Esophagus muscularis mucosa (tissue), 4 donors: Measurements from ENCODE around the gene PPARD. TPM values are rescaled to one million over a fixed set of nuclear protein-coding genes. Genes with fewer than 3 reads are reported as not detected.

Experiments
- DNase-seq: peaks from one replicate; pipeline ENCODE4 v3.0.0-alpha.2; 2017; ENCODE audit errors: extremely low spot score
- H3K27ac ChIP-seq, 4 donors: fragments of 200-600 bp; sonication (generic); replicated peaks in 1 of 4; 1 replicate in 3 of 4; 2 replicates in 1 of 4; pipeline ENCODE4 v1.5.1; 2016 to 2019; ENCODE audit warnings: mild to moderate bottlenecking in 1 of 4
- H3K27me3 ChIP-seq, 4 donors: fragments of 200-600 bp; sonication (generic); one replicate each; pipeline versions ENCODE4 v1.5.1 to v1.6.0; 2016 to 2019
- H3K36me3 ChIP-seq, 4 donors: fragments of 200-600 bp; sonication (generic); one replicate each; pipeline ENCODE4 v1.5.1; 2016 to 2019
- H3K4me1 ChIP-seq, 4 donors: fragments of 200-600 bp; sonication (generic); one replicate each; pipeline ENCODE4 v1.5.1; 2016 to 2019
- H3K4me3 ChIP-seq, 4 donors: fragments of 200-600 bp; sonication (generic); 1 replicate in 2 of 4; 2 replicates in 2 of 4; pipeline ENCODE4 v1.5.1; 2016 to 2019; ENCODE audit warnings: mild to moderate bottlenecking in 4 of 4, moderate library complexity in 1 of 4
- H3K9me3 ChIP-seq, 4 donors: fragments of 200-600 bp; sonication (generic); 1 replicate in 3 of 4; 2 replicates in 1 of 4; pipeline ENCODE4 v1.5.1; 2016 to 2019
- CTCF ChIP-seq, 3 experiments: fragments of 200-600 bp in 2 of 3; fragments of 450-650 bp in 1 of 3; sonication (generic) in 2 of 3; IDR thresholded peaks; one replicate each; pipeline ENCODE4 v1.5.1; 2017 to 2019; ENCODE audit warnings: antibody characterized with exemption in 3 of 3, mild to moderate bottlenecking in 2 of 3, moderate library complexity in 1 of 3
- EP300 ChIP-seq: sonication (generic); formaldehyde crosslinking; IDR thresholded peaks from one replicate; pipeline ENCODE4 v1.6.1; 2017; ENCODE audit warnings: antibody characterized with exemption
- POLR2A ChIP-seq: fragments of 450-650 bp; IDR thresholded peaks from one replicate; pipeline ENCODE4 v1.6.1; 2017; ENCODE audit warnings: antibody characterized with exemption, moderate library complexity, mild to moderate bottlenecking, low read depth
- POLR2AphosphoS5 ChIP-seq, 2 donors: sonication (generic); formaldehyde crosslinking; IDR thresholded peaks; one replicate each; pipeline ENCODE4 v1.6.1; 2017; ENCODE audit warnings: antibody characterized with exemption in 2 of 2
- WGBS: methylation state at CpG from one replicate; pipeline ENCODE4 v1.1.5; 2018; 5-methylcytosine and 5-hydroxymethylcytosine counted together
- intact Hi-C: fragments of 100-400 bp; cut with DNase I; formaldehyde crosslinking; loops from one replicate; pipeline ENCODE4 v1.15.1; 2023
- total RNA-seq, 4 donors: library from RNA; depleted of rRNA; stranded (reverse); fragments of >200 nt; gene quantifications; one replicate each; pipeline versions ENCODE4 v1.1.0 to v1.2.1, GENCODE V29; 2016

The PPARD gene
- total RNA-seq, 4 donors from 2014 or later: 10.8 to 22.4 (median 16.0) TPM

GRCh38 chr6:35341557-35341956 is 801 bp upstream of the PPARD start:
- H3K9me3 ChIP-seq: no peaks in the 10 kb centered on the region
- peaks cover 13 to 37% (median 30%) of the 10 kb centered on the region in 4 donors for H3K4me1 ChIP-seq
- WGBS: 90% methylated on average over 13 of the region's 13 CpGs
- intact Hi-C loops: loop anchor here (5.0 kb wide), 1 partner anchor 126 kb away; the partner anchor contains the start of gene RPL10A
- no peak overlapping the region for H3K4me3 ChIP-seq
- H3K36me3 ChIP-seq: peaks cover 0 to 7% (median 6%) of the 10 kb centered on the region in 4 donors
- TF ChIP-seq POLR2A: no peak
- TF ChIP-seq CTCF (IDR thresholded peaks at IDR 0.05): no peak
- TF ChIP-seq POLR2AphosphoS5 (IDR thresholded peaks at IDR 0.05): no peak
- TF ChIP-seq EP300: no peak
- no peak overlapping the region for H3K27ac ChIP-seq
- no peak for DNase-seq
- H3K27me3 ChIP-seq: peaks cover 0 to 4% (median 0%) of the 10 kb centered on the region in 4 donors

- Histone ChIP-seq H3K27ac (peak overlapping the region; percentile 90 to 92 (median 90)), H3K27me3 (peaks cover 0 to 4% (median 0%) of the 10 kb centered on the region in 4 donors), H3K4me3 (peak overlapping the region; percentile 79 to 93 (median 83)), H3K4me1 (peaks cover 13 to 37% (median 31%) of the 10 kb centered on the region in 4 donors), H3K9me3 (no peaks in the 10 kb centered on the region), H3K36me3 (peaks cover 4 to 24% (median 18%) of the 10 kb centered on the region in 4 donors)
- intact Hi-C loops: loop anchor here (2.0 to 5.0 kb wide), 2 partner anchors 72 to 124 kb away; partner anchors contain the start of gene RPL10A
- DNase-seq: no peak
- 21% methylated on average over 13 of the region's 13 CpGs for WGBS
- peak in 1 of 2 donors; percentile 34 for TF ChIP-seq POLR2AphosphoS5 (IDR thresholded peaks at IDR 0.05)
- no peak for TF ChIP-seq POLR2A
- no peak for TF ChIP-seq EP300
- no peak for TF ChIP-seq CTCF (IDR thresholded peaks at IDR 0.05)
Observed at GRCh38 chr6:35343092-35343834, 905 bp downstream of the PPARD start.

- Histone ChIP-seq H3K27me3 (peaks cover 0 to 4% (median 0%) of the 10 kb centered on the region in 4 donors), H3K36me3 (peaks cover 9 to 31% (median 24%) of the 10 kb centered on the region in 4 donors), H3K9me3 (no peaks in the 10 kb centered on the region), H3K4me3 (peak overlapping the region; percentile 79 to 93 (median 83)), H3K27ac (peak overlapping the region; percentile 90 to 92 (median 90)), H3K4me1 (peaks cover 13 to 37% (median 32%) of the 10 kb centered on the region in 4 donors)
- intact Hi-C loops: loop anchor here (2.0 to 5.0 kb wide), 2 partner anchors 71 to 123 kb away; partner anchors contain the start of gene RPL10A
- TF ChIP-seq POLR2AphosphoS5 (IDR thresholded peaks at IDR 0.05): no peak
- TF ChIP-seq CTCF (IDR thresholded peaks at IDR 0.05): no peak
- TF ChIP-seq EP300: no peak
- TF ChIP-seq POLR2A: no peak
- no peak for DNase-seq
- WGBS: 76% methylated on average over 6 of the region's 6 CpGs
Observed at GRCh38 chr6:35343835-35344550, 1.6 kb downstream of the PPARD start.

GRCh38 chr6:35351422-35351821 is 9.1 kb downstream of the PPARD start:
- H3K4me3 ChIP-seq: no peak overlapping the region
- peaks cover 27 to 92% (median 47%) of the 10 kb centered on the region in 4 donors for H3K36me3 ChIP-seq
- intact Hi-C loops: no loop called here
- no peak for DNase-seq
- H3K27me3 ChIP-seq: no peaks in the 10 kb centered on the region
- no peak overlapping the region for H3K27ac ChIP-seq
- peaks cover 0 to 7% (median 0%) of the 10 kb centered on the region in 4 donors for H3K4me1 ChIP-seq
- no peaks in the 10 kb centered on the region for H3K9me3 ChIP-seq
- WGBS: 95% methylated on average over 4 of the region's 4 CpGs
- TF ChIP-seq EP300 (no peak), POLR2AphosphoS5 (IDR thresholded peaks at IDR 0.05) (no peak), CTCF (IDR thresholded peaks at IDR 0.05) (no peak), POLR2A (no peak)
